NCI-H1436 treated with DMSO at 0.1 percent for 48 hours (cell line): ENCODE data around the gene WIPF2.
A peak's percentile ranks its signal among the peaks of the same experiment; 100 is the strongest.

Experiments
- DNase-seq: peaks from one replicate; lab custom pipeline; 2025; lab: John Stamatoyannopoulos, UW

Gene WIPF2

DNA sequence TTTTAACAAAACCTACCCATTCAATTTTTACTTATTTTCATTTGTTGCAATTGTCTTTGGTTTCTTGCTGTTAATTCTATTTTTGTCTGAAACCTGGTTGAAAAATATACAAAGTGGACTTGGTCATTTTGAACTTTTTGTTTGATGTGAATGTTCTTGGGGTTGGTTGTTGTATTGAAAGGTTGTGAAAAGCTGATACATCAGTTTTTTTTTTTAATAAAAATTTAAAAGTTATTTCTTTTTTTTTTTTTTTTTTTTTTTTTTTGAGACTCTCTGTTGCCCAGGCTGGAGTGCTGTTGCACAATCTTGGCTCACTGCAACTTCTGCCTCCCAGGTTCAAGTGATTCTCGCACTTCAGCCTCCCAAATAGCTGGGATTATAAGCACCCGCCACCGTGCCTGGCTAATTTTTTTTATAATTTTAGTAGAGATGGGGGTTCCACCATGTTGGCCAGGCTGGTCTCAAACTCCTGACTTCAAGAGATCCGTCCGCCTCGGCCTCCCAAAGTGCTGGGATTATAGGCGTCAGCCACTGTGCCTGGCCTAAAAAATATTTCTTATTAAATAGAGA is 28.9 kb downstream of the WIPF2 start:
- DNase-seq, result no peak

DNA sequence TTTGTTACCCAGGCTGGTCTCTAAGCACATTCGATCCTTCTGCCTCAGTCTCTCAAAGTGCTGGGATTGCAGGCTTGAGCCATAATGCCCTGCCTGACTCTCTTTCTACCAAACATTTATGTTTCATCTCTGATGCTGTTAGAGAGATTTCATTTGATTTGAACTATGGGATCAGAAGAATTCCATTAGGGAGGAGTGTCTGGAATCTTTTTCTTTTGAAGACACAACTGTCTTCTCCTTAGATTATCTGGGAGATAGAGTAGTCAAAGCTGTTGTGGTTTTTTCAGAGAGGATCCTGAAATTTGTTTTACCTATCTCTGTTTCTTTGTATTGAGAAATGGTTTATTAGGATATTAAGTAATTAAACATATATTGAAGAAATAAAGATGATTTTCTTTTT is 29.4 kb downstream of the WIPF2 start:
- DNase-seq, result no peak

DNA sequence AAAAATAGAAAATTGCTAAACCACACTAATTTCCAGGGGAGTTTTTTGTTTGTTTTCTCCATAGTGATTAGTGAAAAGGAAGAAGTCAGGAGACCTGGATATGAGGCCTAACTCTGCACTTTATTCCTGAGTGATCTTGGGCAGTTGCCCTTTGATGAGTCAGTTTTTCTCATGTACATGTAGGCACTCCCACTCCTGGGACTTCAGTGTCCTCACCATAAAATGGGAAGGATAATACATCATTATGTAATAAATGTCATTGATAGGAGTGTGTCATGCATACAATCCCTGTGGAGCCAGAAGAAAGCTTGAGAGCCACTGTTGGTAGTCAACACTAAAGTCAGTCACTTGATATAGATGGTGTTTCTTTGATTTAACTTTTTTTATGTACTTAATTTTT is 32.5 kb downstream of the WIPF2 start:
- no peak for DNase-seq

DNA sequence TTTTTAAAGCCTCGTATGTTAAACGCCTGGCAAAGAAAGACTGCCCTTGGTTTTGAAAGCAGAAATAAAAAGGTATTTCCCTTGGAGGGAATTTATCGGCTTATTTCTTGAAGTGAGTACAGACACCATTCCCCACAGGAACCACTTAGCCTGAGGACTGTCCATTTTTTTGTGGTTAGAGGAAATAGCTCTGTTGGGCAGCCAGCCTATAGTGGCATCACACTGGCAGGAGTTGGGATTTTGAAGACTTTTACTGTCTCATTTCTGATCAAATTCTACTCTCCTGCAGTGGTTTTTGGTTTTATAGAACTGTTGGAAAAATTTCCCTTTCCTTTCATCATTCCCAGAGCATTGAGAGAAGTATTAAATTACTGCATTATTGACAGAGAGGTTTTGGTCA is 34.5 kb downstream of the WIPF2 start:
- DNase-seq, result no peak

DNA sequence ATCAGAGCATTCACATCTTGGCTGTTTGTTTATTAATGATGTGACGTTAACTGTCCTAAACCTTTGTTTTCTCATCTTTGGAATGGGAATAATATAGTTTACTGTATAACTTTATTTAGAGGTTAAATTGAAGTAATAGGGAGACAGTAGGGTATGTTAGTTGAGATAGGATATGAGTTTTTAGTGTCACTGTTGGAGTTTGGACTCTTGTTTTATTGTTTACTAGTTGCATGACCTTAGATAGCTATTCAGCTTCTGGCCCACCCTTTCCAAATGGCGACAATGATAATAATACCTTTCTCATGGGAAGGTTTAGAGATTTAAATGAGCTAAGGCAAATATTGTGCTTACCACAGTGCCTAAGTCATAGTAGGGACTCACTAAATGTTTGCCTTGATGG is 40.4 kb downstream of the WIPF2 start:
- no peak for DNase-seq

DNA sequence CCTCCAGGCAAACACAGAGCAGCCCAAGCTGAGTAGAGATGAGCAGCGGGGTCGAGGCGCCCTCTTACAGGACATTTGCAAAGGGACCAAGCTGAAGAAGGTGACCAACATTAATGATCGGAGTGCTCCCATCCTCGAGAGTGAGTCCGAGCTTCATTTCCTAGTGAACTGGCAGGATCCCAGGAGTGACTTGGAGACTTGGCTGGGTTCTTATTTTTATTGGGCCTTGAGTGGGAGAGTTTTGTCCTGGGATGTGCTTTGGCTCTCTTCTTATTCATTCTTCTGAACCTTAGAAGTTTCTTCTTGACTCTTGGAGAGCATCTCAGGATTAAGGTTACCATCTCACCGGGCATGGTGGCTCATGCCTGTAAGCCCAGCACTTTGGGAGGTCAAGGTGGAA is 41.4 kb downstream of the WIPF2 start:
- DNase-seq, result no peak

DNA sequence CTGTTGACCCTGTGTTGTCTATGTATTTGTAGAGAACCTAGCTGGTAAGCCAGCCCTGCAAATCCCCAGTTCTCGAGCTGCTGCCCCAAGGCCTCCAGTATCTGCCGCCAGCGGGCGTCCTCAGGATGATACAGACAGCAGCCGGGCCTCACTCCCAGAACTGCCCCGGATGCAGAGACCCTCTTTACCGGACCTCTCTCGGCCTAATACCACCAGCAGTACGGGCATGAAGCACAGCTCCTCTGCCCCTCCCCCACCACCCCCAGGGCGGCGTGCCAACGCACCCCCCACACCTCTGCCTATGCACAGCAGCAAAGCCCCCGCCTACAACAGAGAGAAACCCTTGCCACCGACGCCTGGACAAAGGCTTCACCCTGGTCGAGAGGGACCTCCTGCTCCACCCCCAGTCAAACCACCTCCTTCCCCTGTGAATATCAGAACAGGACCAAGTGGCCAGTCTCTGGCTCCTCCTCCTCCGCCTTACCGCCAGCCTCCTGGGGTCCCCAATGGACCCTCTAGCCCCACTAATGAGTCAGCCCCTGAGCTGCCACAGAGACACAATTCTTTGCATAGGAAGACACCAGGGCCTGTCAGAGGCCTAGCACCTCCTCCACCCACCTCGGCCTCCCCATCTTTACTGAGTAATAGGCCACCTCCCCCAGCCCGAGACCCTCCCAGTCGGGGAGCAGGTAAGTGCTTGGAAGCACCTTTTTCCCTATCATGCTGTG is 45.5 kb downstream of the WIPF2 start:
- DNase-seq, result no peak

DNA sequence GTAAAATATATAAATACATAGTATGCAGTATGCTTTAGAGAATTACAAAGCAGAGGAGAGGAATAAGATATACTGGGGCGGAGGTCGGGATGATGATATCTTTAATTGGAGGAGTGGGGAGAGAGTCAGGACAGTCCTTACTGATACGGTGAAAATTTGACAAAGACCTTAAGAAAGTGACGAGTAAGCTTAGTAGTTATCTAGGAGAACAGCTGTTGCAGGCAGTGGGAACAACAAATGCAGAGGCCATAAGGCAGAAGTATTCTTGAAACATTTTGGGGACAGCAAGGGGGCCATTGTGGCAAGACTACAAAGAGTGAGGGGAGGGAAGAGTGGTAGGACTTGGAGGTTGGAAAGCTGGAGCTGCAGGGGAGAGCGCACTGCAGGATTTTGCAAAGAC is 46.2 kb downstream of the WIPF2 start:
- no peak for DNase-seq

DNA sequence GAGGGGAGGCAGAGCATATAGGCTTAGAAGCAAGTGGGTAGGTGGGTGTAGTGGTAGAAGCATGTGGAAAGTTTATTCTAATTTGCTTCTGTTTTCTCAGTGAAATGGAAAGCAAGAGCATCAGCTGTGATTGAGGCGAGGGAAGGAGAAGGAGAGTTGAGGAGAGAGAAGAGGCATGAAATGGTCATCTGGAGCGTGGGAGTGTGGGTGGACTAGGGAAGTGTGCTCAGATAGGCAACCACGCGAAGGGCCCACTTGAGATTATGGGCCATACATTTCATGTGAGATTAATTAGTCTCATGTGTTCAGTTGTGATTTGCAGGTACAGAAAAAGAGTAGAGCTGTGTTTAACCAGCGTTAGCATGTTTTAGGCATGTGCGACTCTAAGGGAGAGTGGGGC is 47.8 kb downstream of the WIPF2 start:
- no peak for DNase-seq

DNA sequence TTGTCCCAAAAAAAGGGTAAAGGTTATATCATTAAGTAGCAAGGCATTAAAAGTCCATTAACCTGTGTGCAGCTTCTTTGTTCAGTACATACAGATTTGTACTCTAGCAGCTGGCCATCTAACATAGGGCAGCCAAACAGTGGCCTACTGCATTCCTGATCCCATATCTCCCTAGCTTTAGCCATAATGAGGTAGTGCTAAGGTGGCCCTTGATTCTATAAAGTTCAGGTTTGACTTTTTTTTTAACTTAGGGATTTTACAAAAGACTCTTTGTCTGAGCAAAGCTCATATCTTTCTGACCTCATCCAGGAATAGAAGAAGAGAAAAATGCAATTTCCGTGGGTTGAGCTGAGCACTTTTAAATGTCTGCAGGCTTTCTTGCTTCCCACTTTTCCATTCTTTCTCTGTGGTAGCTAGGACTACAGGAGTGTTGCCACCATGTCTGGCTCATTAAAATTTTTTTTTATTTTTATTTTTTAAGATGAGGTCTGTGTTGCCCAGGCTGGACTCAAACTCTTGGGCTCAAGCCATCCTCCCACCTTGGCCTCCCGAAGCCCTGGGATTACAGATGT is 49.1 kb downstream of the WIPF2 start:
- DNase-seq, result no peak

DNA sequence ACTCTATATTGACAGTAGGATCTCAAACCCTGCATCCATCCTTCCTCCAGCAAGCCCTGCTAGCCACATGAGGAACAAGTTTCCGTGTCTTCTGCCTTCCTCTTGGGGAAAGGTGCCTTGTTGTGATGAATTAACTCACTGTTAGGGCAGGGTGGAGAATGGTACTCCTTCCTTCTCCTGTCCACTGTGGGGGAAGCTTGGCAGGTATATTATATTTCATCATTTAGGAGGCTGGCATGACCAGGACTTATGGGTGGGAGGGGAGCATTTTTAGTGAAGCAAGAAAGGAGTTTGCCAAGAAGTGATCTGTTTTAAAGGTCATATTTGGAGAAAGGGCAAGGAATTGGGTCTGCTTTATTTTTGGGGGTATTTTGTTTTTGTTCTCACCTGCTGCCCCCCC is 59.3 kb downstream of the WIPF2 start:
- no peak for DNase-seq

DNA sequence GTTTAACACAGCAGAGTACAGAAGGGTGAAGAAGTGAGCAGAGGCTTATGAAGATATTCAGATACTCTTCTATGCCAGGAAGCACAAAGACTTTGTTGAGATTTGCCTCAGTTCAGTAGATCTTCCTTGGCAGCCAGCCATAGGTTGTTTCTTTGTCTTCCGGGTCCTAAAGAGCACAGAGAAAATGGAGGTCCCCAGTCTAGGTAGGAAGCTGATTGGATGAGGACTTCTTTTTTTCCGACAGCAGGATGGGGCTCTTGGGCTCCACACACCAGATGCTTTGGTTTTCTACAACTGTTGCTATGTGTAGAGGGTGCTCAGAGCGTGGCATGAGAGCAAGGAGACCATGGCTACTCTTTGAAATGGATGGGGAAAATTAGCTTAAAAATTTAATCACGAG is 60.3 kb downstream of the WIPF2 start:
- no peak for DNase-seq

DNA sequence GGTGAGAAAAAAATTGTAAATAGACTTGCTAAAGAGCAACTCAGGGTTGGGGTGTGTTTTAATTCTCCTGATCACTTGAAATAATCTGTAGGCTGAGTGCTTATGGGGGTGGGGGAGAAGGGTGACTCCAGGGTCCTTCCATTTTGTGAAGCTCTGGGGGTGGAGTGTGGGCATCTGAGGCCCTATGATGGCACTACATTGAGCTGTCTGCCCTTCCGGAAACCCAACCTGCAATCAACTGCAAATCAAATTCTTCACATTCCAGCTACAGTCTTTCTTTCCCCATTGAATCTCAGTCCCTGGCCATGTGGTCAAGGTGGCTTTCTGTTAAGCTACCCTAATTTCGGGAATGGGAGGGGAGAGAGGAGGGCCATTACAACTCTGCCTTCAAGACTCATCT is 62.6 kb downstream of the WIPF2 start:
- DNase-seq, result no peak

DNA sequence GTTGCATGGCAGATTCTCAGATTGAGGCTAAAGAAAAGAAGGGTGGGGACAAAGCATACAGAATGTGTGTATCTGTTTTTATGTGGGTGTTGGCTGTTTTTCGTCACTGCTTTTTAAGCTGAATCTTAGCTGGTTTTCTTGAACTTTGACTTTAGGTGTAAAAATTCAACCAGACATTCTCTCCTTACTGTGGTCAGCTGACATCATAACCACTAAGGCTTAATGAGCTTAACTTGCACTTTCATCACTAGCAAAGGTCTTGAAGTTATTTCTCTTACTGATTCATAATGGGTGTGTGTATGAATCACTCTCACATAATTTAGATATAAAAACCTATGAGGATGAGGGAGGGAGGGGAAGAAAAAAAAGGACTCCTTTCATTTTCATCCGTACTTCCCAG is 64.6 kb downstream of the WIPF2 start:
- no peak for DNase-seq

DNA sequence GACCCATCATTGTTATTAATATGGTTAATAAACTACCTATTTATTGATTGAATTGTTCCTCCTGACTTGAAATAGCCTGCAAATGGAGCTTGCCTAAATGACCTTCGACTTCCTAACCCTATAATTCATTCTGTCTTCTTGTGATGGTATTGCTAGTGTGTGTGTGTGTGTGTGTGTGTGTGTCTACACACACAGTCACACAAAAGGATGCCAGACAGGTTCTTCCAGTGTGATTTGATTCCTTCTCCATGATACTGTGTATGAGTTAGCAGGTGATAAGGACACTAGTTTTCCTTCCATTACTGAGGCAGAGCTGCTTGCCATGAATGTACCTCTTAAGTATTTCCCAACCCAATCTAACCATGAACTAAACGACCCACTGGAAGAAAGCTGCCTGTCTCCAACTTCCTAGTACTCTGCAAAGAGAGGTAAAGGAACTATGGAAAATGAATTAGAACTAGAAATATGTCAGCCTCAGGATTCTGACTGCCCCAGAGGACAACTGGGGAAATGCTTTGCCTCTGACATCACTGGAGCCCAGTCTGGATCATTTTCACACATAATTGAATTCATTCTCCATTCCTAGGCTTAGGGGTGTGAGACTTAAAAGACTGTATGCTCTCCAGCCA is 65.1 kb downstream of the WIPF2 start:
- DNase-seq, result no peak

DNA sequence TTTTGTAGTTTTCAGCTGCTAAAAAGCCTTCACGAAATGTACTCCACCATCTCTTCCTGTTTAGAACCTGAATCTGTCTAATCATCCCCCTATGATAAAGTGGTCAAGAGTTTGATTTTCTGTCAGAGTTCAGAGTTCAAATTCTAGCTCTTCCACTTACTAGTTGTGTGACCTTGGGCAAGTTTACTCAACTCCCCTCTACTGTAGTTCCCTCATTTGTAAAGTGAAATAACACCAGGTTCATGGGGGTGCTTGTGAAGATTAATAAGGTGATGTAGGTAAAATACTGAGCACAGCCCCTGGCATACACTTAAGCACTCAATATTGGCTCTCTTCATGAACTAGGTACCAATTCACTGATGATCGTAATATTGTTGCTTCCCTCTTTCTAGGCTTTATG is 67.4 kb downstream of the WIPF2 start:
- DNase-seq, result no peak

DNA sequence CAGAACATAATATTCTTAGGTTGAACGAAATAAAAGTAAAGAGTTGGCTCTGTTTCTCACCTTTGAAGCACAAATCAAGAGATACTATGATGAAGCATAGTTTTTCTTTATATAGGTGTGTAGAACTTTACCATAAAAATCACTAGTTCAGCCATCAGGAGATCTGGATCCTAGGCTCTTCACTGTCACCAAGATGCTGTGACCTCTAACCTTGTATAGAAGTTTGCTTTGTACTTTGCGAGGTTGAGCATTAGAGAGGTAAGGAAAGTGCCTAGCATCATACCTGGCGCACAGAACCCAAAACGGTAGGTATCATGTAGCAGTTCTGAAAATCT is 68.0 kb downstream of the WIPF2 start:
- no peak for DNase-seq

DNA sequence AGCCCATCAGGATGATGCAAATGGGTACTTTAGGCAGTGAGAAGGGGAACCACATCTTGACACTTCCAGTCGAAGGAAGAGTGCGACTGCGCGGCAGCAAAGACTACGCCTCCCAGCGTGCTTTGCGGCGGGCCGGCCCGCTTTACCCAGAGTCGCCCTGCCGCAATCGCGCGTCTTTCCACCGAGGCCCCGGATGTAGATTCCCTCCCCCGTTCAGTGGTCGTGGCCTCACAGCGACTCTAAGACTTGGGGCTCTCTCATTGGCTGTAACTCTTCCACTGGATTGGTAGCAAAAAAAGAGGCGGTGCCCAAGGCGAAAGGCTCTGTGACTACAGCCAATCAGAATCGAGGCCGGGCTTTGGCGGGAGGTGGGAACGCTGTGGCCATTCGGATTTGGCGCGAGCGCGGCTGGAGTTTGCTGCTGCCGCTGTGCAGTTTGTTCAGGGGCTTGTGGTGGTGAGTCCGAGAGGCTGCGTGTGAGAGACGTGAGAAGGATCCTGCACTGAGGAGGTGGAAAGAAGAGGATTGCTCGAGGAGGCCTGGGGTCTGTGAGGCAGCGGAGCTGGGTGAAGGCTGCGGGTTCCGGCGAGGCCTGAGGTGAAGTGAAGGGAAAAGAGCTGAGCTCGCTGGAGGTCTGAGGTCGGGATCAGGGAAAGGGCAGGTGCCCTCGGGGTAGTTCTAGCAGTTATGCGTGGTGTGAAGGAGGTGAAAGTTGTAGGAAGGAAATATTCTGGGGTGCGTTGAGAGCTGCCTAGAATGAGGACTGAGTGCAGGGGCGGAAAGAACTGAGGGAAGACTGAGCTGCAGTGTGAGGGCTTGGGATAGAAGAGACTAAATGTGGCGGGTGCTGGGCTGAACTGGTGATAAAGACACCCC is 68.6 kb downstream of the WIPF2 start, which contains the start of gene CDC6:
TSS of gene CDC6 (plus strand) at position 386 of the 876 bp plus-strand sequence. CDS start 1,542 bp downstream, outside the sequence.
- DNase-seq, result peak; percentile 99

DNA sequence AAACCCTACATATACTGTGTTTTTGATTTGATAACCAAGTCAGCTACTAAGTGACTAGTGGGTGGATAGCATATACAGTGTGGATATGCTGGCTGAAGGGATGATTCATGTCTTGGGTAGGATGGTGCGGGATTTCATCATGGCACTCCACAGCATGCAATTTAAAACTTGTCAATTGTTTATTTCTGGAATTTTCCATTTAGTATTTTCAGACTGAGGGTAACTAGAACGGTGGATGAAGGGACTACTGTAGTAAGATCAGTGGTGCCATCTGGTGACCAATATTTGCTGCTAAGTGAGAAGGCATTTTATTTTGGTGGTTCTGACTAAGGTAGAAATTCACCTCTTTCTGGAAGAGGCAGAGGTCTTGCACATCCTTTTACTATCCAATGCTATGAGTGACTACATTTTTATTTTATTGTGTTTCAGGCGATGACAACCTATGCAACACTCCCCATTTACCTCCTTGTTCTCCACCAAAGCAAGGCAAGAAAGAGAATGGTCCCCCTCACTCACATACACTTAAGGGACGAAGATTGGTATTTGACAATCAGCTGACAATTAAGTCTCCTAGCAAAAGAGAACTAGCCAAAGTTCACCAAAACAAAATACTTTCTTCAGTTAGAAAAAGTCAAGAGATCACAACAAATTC is 71.7 kb downstream of the WIPF2 start:
- DNase-seq, result peak; percentile 21

DNA sequence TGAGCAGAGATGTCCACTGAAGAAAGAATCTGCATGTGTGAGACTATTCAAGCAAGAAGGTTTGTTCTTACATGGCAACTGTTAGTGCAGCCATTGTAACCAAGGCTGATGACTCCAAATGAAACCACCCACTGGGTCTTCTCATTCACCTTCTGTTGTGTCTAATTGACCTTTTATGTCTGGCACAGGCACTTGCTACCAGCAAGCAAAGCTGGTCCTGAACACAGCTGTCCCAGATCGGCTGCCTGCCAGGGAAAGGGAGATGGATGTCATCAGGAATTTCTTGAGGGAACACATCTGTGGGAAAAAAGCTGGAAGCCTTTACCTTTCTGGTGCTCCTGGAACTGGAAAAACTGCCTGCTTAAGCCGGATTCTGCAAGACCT is 72.2 kb downstream of the WIPF2 start:
- no peak for DNase-seq

DNA sequence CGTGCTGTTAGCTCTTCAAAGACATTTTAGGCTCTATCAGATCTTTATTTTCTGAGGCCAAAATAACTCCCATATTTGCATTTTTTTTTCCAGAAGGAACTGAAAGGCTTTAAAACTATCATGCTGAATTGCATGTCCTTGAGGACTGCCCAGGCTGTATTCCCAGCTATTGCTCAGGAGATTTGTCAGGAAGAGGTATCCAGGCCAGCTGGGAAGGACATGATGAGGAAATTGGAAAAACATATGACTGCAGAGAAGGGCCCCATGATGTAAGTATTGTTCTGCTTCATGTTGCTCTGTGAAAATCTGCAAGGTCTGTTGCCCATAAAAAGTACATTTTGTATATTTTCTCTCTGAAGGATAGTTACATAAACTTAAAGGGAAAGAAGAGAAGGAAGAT is 74.3 kb downstream of the WIPF2 start:
- DNase-seq, result no peak
